Body of pancreas (tissue), 4 donors: ENCODE results near the gene TAS1R3. TPM values are rescaled to one million over a fixed set of nuclear protein-coding genes. Genes with fewer than 3 reads are reported as not detected.

Experiments used
- ATAC-seq: fragments of 150-250 bp; one replicate; pipeline ENCODE4 v1.9.1; 2016
- DNase-seq, 4 donors: peaks; one replicate each; pipeline ENCODE4 v3.0.0-alpha.2; 2019
- H3K27ac ChIP-seq, 4 donors: fragments of 200-600 bp; sonication (generic); 1 replicate in 3 of 4; 2 replicates in 1 of 4; pipeline versions ENCODE4 v1.5.1 to v1.6.1; 2016 to 2019; ENCODE audit warnings: mild to moderate bottlenecking in 1 of 4, mixed read lengths in 1 of 4, moderate library complexity in 1 of 4
- H3K27me3 ChIP-seq, 2 donors: fragments of 200-600 bp; sonication (generic); one replicate each; pipeline ENCODE4 v1.6.0; 2016; ENCODE audit warnings: mild to moderate bottlenecking in 1 of 2
- H3K36me3 ChIP-seq, 2 donors: fragments of 200-600 bp; sonication (generic); replicated peaks in 1 of 2; 2 replicates each; pipeline ENCODE4 v1.5.1; 2016; ENCODE audit warnings: low read depth in 2 of 2; ENCODE audit not compliant: insufficient read depth in 1 of 2
- H3K4me1 ChIP-seq: fragments of 200-600 bp; sonication (generic); one replicate; pipeline ENCODE4 v1.6.0; 2016
- H3K4me3 ChIP-seq, 2 donors: fragments of 200-600 bp; sonication (generic); 1 replicate in 1 of 2; 2 replicates in 1 of 2; pipeline ENCODE4 v1.5.1; 2016 to 2019
- H3K9me3 ChIP-seq, 3 donors: fragments of 200-600 bp; sonication (generic); 1 replicate in 2 of 3; 2 replicates in 1 of 3; pipeline ENCODE4 v1.5.1; 2016
- CTCF ChIP-seq, 7 experiments: fragments of 450-650 bp in 4 of 7; fragments of 200-600 bp in 3 of 7; sonication (generic) in 3 of 7; IDR thresholded peaks; one replicate each; pipeline ENCODE4 v1.5.1; 2016 to 2019; ENCODE audit warnings: antibody characterized with exemption in 7 of 7
- POLR2A ChIP-seq, 3 donors: fragments of 450-650 bp; IDR thresholded peaks; one replicate each; pipeline ENCODE4 v1.6.1; 2016; ENCODE audit warnings: antibody characterized with exemption in 3 of 3, mild to moderate bottlenecking in 2 of 3
- WGBS, 2 donors: methylation state at CpG; one replicate each; pipeline ENCODE4 v1.1.5; 2017; 5-methylcytosine and 5-hydroxymethylcytosine counted together
- intact Hi-C: fragments of 100-400 bp; cut with DNase I; formaldehyde crosslinking; loops from one replicate; pipeline ENCODE4 v1.15.1; 2023
- total RNA-seq, 2 donors: library from RNA; depleted of rRNA; stranded (reverse); fragments of >200 nt; gene quantifications; one replicate each; pipeline ENCODE4 v1.1.0, GENCODE V29; 2016

TAS1R3 gene
- total RNA-seq, 2 donors from 2014 or later = 0.26 TPM; not detected in 1

- Histone ChIP-seq H3K4me1 (peaks cover 45% of the 10 kb centered on the region), H3K4me3 (no peak overlapping the region)
- intact Hi-C loops = no loop called here
These were observed 14.3 kb downstream of the TAS1R3 start for GRCh38 chr1:1345384-1345783.

GRCh38 chr1:1345860-1346500, 14.9 kb downstream of the TAS1R3 start:
- H3K9me3 ChIP-seq = no peaks in the 10 kb centered on the region
- H3K4me1 ChIP-seq = peaks cover 45% of the 10 kb centered on the region
- H3K27me3 ChIP-seq = no peaks in the 10 kb centered on the region
- H3K36me3 ChIP-seq = peaks cover 0 to 4% of the 10 kb centered on the region in 2 donors
- peak overlapping the region in 1 of 4 donors; percentile 79 for H3K27ac ChIP-seq
- no peak overlapping the region for H3K4me3 ChIP-seq
- no peak for TF ChIP-seq CTCF (IDR thresholded peaks at IDR 0.05)
- no peak for TF ChIP-seq POLR2A (IDR thresholded peaks at IDR 0.05)
- ATAC-seq = no peak
- DNase-seq = no peak
- intact Hi-C loops = no loop called here
- 44% methylated on average over 5 to 11 of the region's 12 CpGs for WGBS, 2 donors

More at GRCh38 chr1:1345384-1345783, 14.3 kb downstream of the TAS1R3 start:
- no peak for DNase-seq
- TF ChIP-seq CTCF (IDR thresholded peaks at IDR 0.05) (no peak), POLR2A (IDR thresholded peaks at IDR 0.05) (no peak)
- Histone ChIP-seq H3K27me3 (no peaks in the 10 kb centered on the region), H3K9me3 (no peaks in the 10 kb centered on the region), H3K27ac (no peak overlapping the region), H3K36me3 (peaks cover 0 to 4% of the 10 kb centered on the region in 2 donors)
- 72% methylated on average over 13 of the region's 16 CpGs; no CpG with 5 or more reads in 1 of the 2 donors for WGBS, 2 donors
- no peak for ATAC-seq

GRCh38 chr1:1346501-1346890, 15.4 kb downstream of the TAS1R3 start:
- H3K9me3 ChIP-seq = no peaks in the 10 kb centered on the region
- DNase-seq (no peak), ATAC-seq (no peak)
- intact Hi-C loops = no loop called here
- H3K36me3 ChIP-seq = peaks cover 0 to under 1% of the 10 kb centered on the region in 2 donors
- H3K27ac ChIP-seq = peak overlapping the region in 2 of 4 donors; percentile 67 to 79
- no peaks in the 10 kb centered on the region for H3K27me3 ChIP-seq
- no peak for TF ChIP-seq POLR2A (IDR thresholded peaks at IDR 0.05)
- TF ChIP-seq CTCF (IDR thresholded peaks at IDR 0.05) = no peak
- H3K4me3 ChIP-seq = no peak overlapping the region
- 77 to 100% methylated on average over 1 to 10 of the region's 10 CpGs for WGBS, 2 donors
- H3K4me1 ChIP-seq = peaks cover 45% of the 10 kb centered on the region

GRCh38 chr1:1347026-1347595, 16.0 kb downstream of the TAS1R3 start:
- no peaks in the 10 kb centered on the region for H3K36me3 ChIP-seq
- peak overlapping the region; percentile 67 to 88 (median 82) for H3K27ac ChIP-seq
- DNase-seq = no peak
- ATAC-seq = no peak
- H3K9me3 ChIP-seq = no peaks in the 10 kb centered on the region
- no peaks in the 10 kb centered on the region for H3K27me3 ChIP-seq
- H3K4me1 ChIP-seq = peaks cover 45% of the 10 kb centered on the region
- H3K4me3 ChIP-seq = no peak overlapping the region
- TF ChIP-seq CTCF (IDR thresholded peaks at IDR 0.05) = no peak
- no peak for TF ChIP-seq POLR2A (IDR thresholded peaks at IDR 0.05)
- intact Hi-C loops = no loop called here
- WGBS, 2 donors = 17 to 45% methylated on average over 1 to 10 of the region's 10 CpGs
